GM23248 (cell line): ENCODE measurements around the gene SV2A. TPM values are rescaled to one million over a fixed set of nuclear protein-coding genes. Genes with fewer than 3 reads are reported as not detected.
"Not testable (repeated sequence)": the region's sequence is repeated elsewhere in the genome, so short reads cannot be mapped to it uniquely, and the experiment has no call there.

Experiments
- DNase-seq: peaks from one replicate; pipeline ENCODE4 v3.0.0-alpha.2; 2015
- H2AFZ ChIP-seq: fragments of 200-600 bp; sonication (generic); 2 replicates; pipeline ENCODE4 v1.6.1; 2016; ENCODE audit warnings: antibody characterized with exemption
- H3F3A ChIP-seq: fragments of 200-600 bp; sonication (generic); 2 replicates; pipeline ENCODE4 v1.6.1; 2016; ENCODE audit warnings: mild to moderate bottlenecking, antibody characterized with exemption, mixed run types; ENCODE audit not compliant: insufficient read depth
- H3K27ac ChIP-seq: fragments of 200-600 bp; sonication (generic); 2 replicates; pipeline ENCODE4 v1.5.1; 2016; ENCODE audit warnings: mild to moderate bottlenecking
- H3K27me3 ChIP-seq: fragments of 200-600 bp; sonication (generic); replicated peaks from 2 replicates; pipeline ENCODE4 v1.6.1; 2016; ENCODE audit warnings: mild to moderate bottlenecking; ENCODE audit not compliant: insufficient read depth
- H3K36me3 ChIP-seq: fragments of 200-600 bp; sonication (generic); 2 replicates; pipeline ENCODE4 v1.6.1; 2016; ENCODE audit warnings: low read depth, mild to moderate bottlenecking
- H3K4me1 ChIP-seq: fragments of 200-600 bp; sonication (generic); 2 replicates; pipeline ENCODE4 v1.6.1; 2016; ENCODE audit warnings: mild to moderate bottlenecking; ENCODE audit not compliant: insufficient read depth
- H3K4me2 ChIP-seq: fragments of 200-600 bp; sonication (generic); one replicate; pipeline ENCODE4 v1.6.1; 2016; ENCODE audit warnings: mild to moderate bottlenecking; ENCODE audit not compliant: unreplicated experiment
- H3K4me3 ChIP-seq: fragments of 200-600 bp; sonication (generic); 2 replicates; pipeline ENCODE4 v1.5.1; 2016; ENCODE audit warnings: mild to moderate bottlenecking
- H3K79me2 ChIP-seq: fragments of 200-600 bp; sonication (generic); 2 replicates; pipeline ENCODE4 v1.6.1; 2016; ENCODE audit warnings: mild to moderate bottlenecking; ENCODE audit not compliant: insufficient read depth
- H3K9ac ChIP-seq: fragments of 200-600 bp; sonication (generic); 2 replicates; pipeline ENCODE4 v1.6.1; 2016; ENCODE audit warnings: mild to moderate bottlenecking
- H3K9me2 ChIP-seq: fragments of 200-600 bp; sonication (generic); 2 replicates; pipeline ENCODE4 v1.6.1; 2016; ENCODE audit warnings: mixed run types, mild to moderate bottlenecking, moderate library complexity; ENCODE audit not compliant: insufficient read depth
- H3K9me3 ChIP-seq: fragments of 200-600 bp; sonication (generic); one replicate; pipeline ENCODE4 v1.6.1; 2017; ENCODE audit warnings: low read depth
- H4K20me1 ChIP-seq: fragments of 200-600 bp; sonication (generic); 2 replicates; pipeline ENCODE4 v1.6.0; 2016; ENCODE audit not compliant: insufficient read depth
- EZH2 ChIP-seq: fragments of 200-600 bp; sonication (generic); IDR thresholded peaks from 2 replicates; pipeline ENCODE4 v1.6.1; 2018; ENCODE audit warnings: antibody characterized with exemption, mild to moderate bottlenecking; ENCODE audit not compliant: insufficient read depth, poor library complexity, severe bottlenecking
- EZH2phosphoT487 ChIP-seq: fragments of 200-600 bp; sonication (generic); IDR thresholded peaks from 2 replicates; pipeline ENCODE4 v1.6.1; 2018; ENCODE audit warnings: antibody characterized with exemption, moderate library complexity, mild to moderate bottlenecking, low read depth; ENCODE audit not compliant: insufficient read depth
- WGBS, 2 experiments: methylation state at CpG; one replicate each; pipeline ENCODE4 v1.1.6; 2015 to 2017; ENCODE audit warnings: low lambda C conversion rate in 2 of 2, low coverage in 1 of 2; ENCODE audit errors: missing lambda C conversion rate in 2 of 2; 5-methylcytosine and 5-hydroxymethylcytosine counted together
- in situ Hi-C: fragments of 300-500 bp; cut with MboI; formaldehyde crosslinking; loops from 2 replicates; pipeline ENCODE4 v1.15.0; 2020
- polyA plus RNA-seq: library from polyadenylated mRNA; unstranded; fragments of >200 nt; fragmentation: Nextera tagmentation; extraction: Ambion mirVana; gene quantifications from 2 replicates; pipeline ENCODE4 v1.2.1, GENCODE V29; 2016
- total RNA-seq: library from RNA; depleted of rRNA; stranded (reverse); fragments of >200 nt; shearing (Covaris generic); gene quantifications from 2 replicates; pipeline ENCODE4 v1.2.3, GENCODE V29; 2014

Gene SV2A
- total and polyA plus RNA-seq, 2 experiments from 2014 or later = 0.36 to 1.1 TPM

DNA sequence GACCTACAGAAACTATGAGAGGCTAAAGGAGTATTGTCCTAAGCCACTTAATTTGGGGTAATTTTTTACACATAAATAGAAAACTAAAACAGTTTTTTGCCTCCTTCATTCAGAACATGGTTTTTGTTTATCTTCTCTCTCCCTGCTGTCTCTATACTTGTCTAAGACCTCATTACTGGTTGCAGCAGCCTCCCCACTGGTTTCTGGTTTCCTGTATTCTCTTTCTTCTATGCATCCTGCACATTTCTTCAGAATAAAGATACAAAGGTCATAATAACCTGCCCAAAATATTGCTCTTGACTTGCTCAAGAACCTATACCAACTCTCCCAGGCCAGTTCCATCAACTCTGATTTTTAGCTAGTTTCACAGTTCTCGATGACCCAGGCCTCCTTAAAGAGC is 38.1 kb downstream of the SV2A start:
- Histone ChIP-seq H3K79me2 (peaks cover 20% of the 10 kb centered on the region), H3K9ac (no peak overlapping the region), H3F3A (peaks cover 7% of the 10 kb centered on the region), H3K27ac (no peak overlapping the region), H2AFZ (no peak overlapping the region), H3K4me1 (peaks cover 6% of the 10 kb centered on the region; the same call in 1 of the 2 replicates), H3K4me2 (no peak overlapping the region), H3K4me3 (no peak overlapping the region), H4K20me1 (no peaks in the 10 kb centered on the region), H3K36me3 (no peaks in the 10 kb centered on the region), H3K9me2 (no peaks in the 10 kb centered on the region), H3K9me3 (no peaks in the 10 kb centered on the region), H3K27me3 (no peaks in the 10 kb centered on the region)
- no peak for DNase-seq
- 86 to 87% methylated on average over 1 of the region's 1 CpG for WGBS, 2 experiments
- in situ Hi-C loops = no loop called here
- TF ChIP-seq EZH2phosphoT487 = no peak
- TF ChIP-seq EZH2 = no peak

GRCh38 chr1:149877211-149877946 is 40.3 kb downstream of the SV2A start:
- in situ Hi-C loops = no loop called here
- 78 to 86% methylated on average over 7 of the region's 7 CpGs for WGBS, 2 experiments

GRCh38 chr1:149873060-149873459 is 44.6 kb downstream of the SV2A start:
- H3K4me2 ChIP-seq, H3K27me3 ChIP-seq, H3K27ac ChIP-seq, H2AFZ ChIP-seq, H3K9ac ChIP-seq, H3K9me3 ChIP-seq, in situ Hi-C loops, H4K20me1 ChIP-seq, H3F3A ChIP-seq, DNase-seq, H3K9me2 ChIP-seq, H3K4me3 ChIP-seq, H3K79me2 ChIP-seq, H3K36me3 ChIP-seq, H3K4me1 ChIP-seq: not testable (repeated sequence)
- no CpG with 5 or more reads among the region's 4 CpGs for WGBS, 2 experiments

More at GRCh38 chr1:149877211-149877946, 40.3 kb downstream of the SV2A start:
- H3F3A ChIP-seq = no peaks in the 10 kb centered on the region
- H3K27me3 ChIP-seq = no peaks in the 10 kb centered on the region
- H3K9me2 ChIP-seq = no peaks in the 10 kb centered on the region
- H3K4me1 ChIP-seq = no peaks in the 10 kb centered on the region
- H4K20me1 ChIP-seq = no peaks in the 10 kb centered on the region
- H3K79me2 ChIP-seq = no peaks in the 10 kb centered on the region
- no peak overlapping the region for H2AFZ ChIP-seq
- TF ChIP-seq EZH2 (no peak), EZH2phosphoT487 (no peak)
- H3K36me3 ChIP-seq = no peaks in the 10 kb centered on the region
- no peak overlapping the region for H3K27ac ChIP-seq
- H3K9me3 ChIP-seq = no peaks in the 10 kb centered on the region
- no peak overlapping the region for H3K9ac ChIP-seq
- H3K4me2 ChIP-seq = no peak overlapping the region
- no peak for DNase-seq
- no peak overlapping the region for H3K4me3 ChIP-seq

DNA sequence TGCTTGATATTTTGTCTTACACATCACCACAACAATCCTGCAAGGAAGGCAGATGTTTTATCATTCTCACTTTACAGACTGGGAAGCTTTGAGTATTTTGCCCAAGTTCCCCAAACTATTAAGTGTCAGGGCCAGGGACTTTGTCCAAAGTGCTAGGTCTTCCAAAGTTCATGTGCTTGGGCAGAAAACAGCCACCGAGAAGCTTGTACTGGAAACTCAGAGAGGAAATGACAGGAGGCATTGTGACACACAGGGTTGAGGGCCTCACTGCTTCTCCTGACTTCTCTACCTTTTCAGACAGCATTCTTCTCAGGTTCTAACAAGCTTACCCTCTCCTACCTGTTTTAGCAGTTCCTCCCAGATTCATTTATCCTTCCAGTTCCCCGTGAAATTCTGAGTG is 50.8 kb downstream of the SV2A start:
- H3K27ac ChIP-seq, H3K36me3 ChIP-seq, H2AFZ ChIP-seq, DNase-seq, H3K27me3 ChIP-seq, H3K9me2 ChIP-seq, H3K79me2 ChIP-seq, H3K4me2 ChIP-seq, H3K4me3 ChIP-seq, in situ Hi-C loops, H3K9me3 ChIP-seq, H3K9ac ChIP-seq, H3F3A ChIP-seq, H4K20me1 ChIP-seq, H3K4me1 ChIP-seq: not testable (repeated sequence)
- no CpG with 5 or more reads among the region's 2 CpGs for WGBS, 2 experiments

DNA sequence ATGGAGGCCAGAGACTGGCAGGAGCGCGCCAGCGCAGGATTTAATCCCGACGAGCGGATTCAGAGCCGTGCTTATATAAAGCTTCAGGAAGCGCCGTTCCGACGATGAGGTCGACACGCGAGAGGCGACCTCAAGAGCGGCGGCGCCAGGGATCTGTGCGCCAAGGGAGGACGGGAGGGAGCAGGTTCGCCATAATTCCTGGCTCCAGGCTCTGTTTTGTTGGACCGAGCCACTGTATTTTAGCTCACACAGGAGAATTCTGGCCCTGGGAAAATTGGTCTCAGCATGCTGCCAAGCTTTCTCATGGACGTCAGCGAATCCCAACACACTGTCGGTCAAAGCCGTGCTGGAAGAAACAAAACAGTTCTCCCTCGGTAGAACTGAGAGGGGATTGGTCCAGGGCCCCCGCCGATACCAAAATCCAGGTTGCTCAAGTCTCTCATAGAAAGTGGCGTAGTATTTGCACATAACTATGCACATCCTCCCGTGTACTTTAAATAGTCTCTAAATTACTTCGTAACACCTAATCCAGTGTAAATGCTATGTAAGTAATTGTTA is 56.1 kb downstream of the SV2A start:
- H3K79me2 ChIP-seq, H3K4me3 ChIP-seq, H3K4me2 ChIP-seq, H3F3A ChIP-seq, H3K4me1 ChIP-seq, H3K9ac ChIP-seq, in situ Hi-C loops, DNase-seq, H4K20me1 ChIP-seq, H3K27ac ChIP-seq, H3K9me2 ChIP-seq, H3K36me3 ChIP-seq, H2AFZ ChIP-seq, H3K27me3 ChIP-seq, H3K9me3 ChIP-seq: not testable (repeated sequence)
- no CpG with 5 or more reads among the region's 32 CpGs for WGBS, 2 experiments

DNA sequence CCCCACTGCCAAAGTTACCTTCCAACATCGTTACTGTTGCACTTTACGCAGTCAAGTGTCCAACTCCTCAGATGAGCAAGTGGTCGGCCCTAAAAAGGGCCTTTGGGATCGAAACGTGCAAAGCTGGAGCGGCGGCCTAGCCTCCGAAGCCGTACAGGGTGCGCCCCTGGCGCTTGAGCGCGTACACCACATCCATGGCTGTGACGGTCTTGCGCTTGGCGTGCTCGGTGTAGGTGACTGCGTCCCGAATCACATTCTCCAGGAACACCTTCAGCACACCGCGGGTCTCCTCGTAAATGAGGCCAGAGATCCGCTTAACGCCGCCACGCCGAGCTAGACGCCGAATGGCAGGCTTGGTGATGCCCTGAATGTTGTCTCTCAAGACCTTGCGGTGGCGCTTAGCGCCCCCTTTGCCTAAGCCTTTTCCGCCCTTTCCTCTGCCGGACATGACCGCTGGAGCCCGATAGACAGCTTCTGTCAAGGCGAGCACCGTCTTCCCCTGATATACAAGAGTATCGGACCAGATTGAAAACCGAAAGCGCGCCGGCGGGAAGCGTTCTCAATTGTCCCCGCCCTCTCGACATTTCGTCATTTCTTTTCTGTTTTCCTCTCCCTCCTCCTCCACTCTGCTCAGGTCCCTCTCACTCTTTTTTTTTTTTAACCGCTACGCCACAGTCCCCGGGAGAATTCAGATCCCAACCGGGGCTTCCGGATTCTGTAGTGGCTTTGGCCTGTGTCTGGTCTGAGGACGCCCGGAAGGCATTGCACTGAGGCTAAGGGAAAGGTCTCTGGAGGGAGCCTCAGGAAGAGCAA is 56.8 kb downstream of the SV2A start:
- H3K79me2 ChIP-seq, H3F3A ChIP-seq, H3K9me2 ChIP-seq, H3K4me2 ChIP-seq, H3K9ac ChIP-seq, H3K27me3 ChIP-seq, H3K27ac ChIP-seq, H3K4me1 ChIP-seq, H3K36me3 ChIP-seq, H2AFZ ChIP-seq, H3K4me3 ChIP-seq, DNase-seq, H4K20me1 ChIP-seq, in situ Hi-C loops, H3K9me3 ChIP-seq: not testable (repeated sequence)
- no CpG with 5 or more reads among the region's 55 CpGs for WGBS, 2 experiments

DNA sequence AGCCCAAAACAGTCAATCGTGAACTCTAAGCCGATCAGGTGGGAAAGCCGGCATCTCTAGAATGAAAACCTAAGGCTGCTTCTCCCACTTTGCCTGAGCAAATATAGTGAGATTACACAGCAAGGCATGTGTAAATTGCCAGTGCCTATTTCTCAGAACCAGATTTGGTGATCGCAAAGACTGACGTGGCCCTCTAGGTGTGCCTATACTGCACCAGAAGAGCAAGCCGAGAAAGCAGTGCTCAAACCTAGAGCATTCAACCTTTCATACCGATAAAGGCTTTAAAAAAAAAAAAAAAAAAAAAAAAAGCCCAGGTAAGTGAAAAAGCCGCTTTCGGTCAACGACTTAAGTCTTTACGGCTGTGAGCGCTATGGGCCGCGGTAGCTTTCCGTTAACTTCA is 57.4 kb downstream of the SV2A start:
- H3F3A ChIP-seq, H3K4me2 ChIP-seq, in situ Hi-C loops, H3K9me2 ChIP-seq, H3K27me3 ChIP-seq, H3K9me3 ChIP-seq, H3K4me1 ChIP-seq, H3K4me3 ChIP-seq, H3K9ac ChIP-seq, DNase-seq, H3K36me3 ChIP-seq, H2AFZ ChIP-seq, H3K27ac ChIP-seq, H4K20me1 ChIP-seq, H3K79me2 ChIP-seq: not testable (repeated sequence)
- WGBS, 2 experiments = no CpG with 5 or more reads among the region's 15 CpGs
